GM06990 (cell line): ENCODE results near the gene KCNJ4.

Experiments used
- DNase-seq: peaks from one replicate; pipeline ENCODE4 v3.0.0-alpha.2; 2011; ENCODE audit not compliant: insufficient read length; ENCODE audit errors: extremely low read depth
- H3K27me3 ChIP-seq: replicated peaks from 2 replicates; pipeline ENCODE4 v1.6.0; 2011; ENCODE audit warnings: low read length; ENCODE audit not compliant: control insufficient read depth, insufficient read depth
- H3K36me3 ChIP-seq: 2 replicates; pipeline ENCODE4 v1.5.1; 2011; ENCODE audit warnings: low read length; ENCODE audit not compliant: control insufficient read depth, insufficient read depth
- H3K4me3 ChIP-seq: replicated peaks from 2 replicates; pipeline ENCODE4 v1.5.1; 2011; ENCODE audit warnings: low read depth, mild to moderate bottlenecking, control low read depth, low read length
- CTCF ChIP-seq: IDR thresholded peaks from 2 replicates; pipeline ENCODE4 v1.5.1; 2011; ENCODE audit warnings: low read length, control low read depth, mild to moderate bottlenecking, inconsistent platforms; ENCODE audit not compliant: insufficient read depth, poor library complexity, severe bottlenecking

KCNJ4 gene

GRCh38 chr22:38487946-38488345 lies 32.9 kb upstream of the KCNJ4 start:
- no peak overlapping the region for H3K4me3 ChIP-seq
- H3K36me3 ChIP-seq: peaks cover 39% of the 10 kb centered on the region
- no peak for TF ChIP-seq CTCF
- DNase-seq: no peak
- no peaks in the 10 kb centered on the region for H3K27me3 ChIP-seq

GRCh38 chr22:38485783-38486182 lies 30.8 kb upstream of the KCNJ4 start:
- no peak for DNase-seq
- Histone ChIP-seq H3K27me3 (no peaks in the 10 kb centered on the region), H3K4me3 (no peak overlapping the region), H3K36me3 (peaks cover 41% of the 10 kb centered on the region)
- no peak for TF ChIP-seq CTCF

GRCh38 chr22:38484244-38484643 lies 29.2 kb upstream of the KCNJ4 start:
- H3K4me3 ChIP-seq: no peak overlapping the region
- no peak for TF ChIP-seq CTCF
- H3K27me3 ChIP-seq: no peaks in the 10 kb centered on the region
- no peak for DNase-seq
- H3K36me3 ChIP-seq: peaks cover 33% of the 10 kb centered on the region

- no peaks in the 10 kb centered on the region for H3K27me3 ChIP-seq
- DNase-seq: no peak
- TF ChIP-seq CTCF: no peak
Measured at GRCh38 chr22:38482662-38483308, 27.8 kb upstream of the KCNJ4 start.

GRCh38 chr22:38481871-38482332 lies 26.9 kb upstream of the KCNJ4 start:
- Histone ChIP-seq H3K4me3 (no peak overlapping the region), H3K27me3 (no peaks in the 10 kb centered on the region), H3K36me3 (peaks cover 21% of the 10 kb centered on the region)
- TF ChIP-seq CTCF: no peak
- no peak for DNase-seq

More at GRCh38 chr22:38482662-38483308, 27.8 kb upstream of the KCNJ4 start:
- no peak overlapping the region for H3K4me3 ChIP-seq
- H3K36me3 ChIP-seq: peaks cover 27% of the 10 kb centered on the region

- peaks cover 21% of the 10 kb centered on the region for H3K36me3 ChIP-seq
- no peak for DNase-seq
- no peaks in the 10 kb centered on the region for H3K27me3 ChIP-seq
- no peak overlapping the region for H3K4me3 ChIP-seq
- TF ChIP-seq CTCF: no peak
Measured at GRCh38 chr22:38481162-38481870, 26.3 kb upstream of the KCNJ4 start.
